A673 (cell line): ENCODE results near the gene PGAM2.

ENCODE experiments used
- EZH2 ChIP-seq: fragments of 200-600 bp; sonication (generic); IDR thresholded peaks from 2 replicates; pipeline ENCODE4 v1.6.1; 2017; ENCODE audit warnings: borderline replicate concordance, low read depth, mild to moderate bottlenecking, mixed read lengths, antibody characterized with exemption, low read length; ENCODE audit not compliant: poor library complexity, severe bottlenecking
- TF ChIP-seq, protein P1 (sequence below): fragments of 300-800, 200-600 bp; sonication (generic); conservative IDR thresholded peaks from 2 replicates; pipeline ENCODE4 v1.5.1; 2017; ENCODE audit warnings: low read depth, mild to moderate bottlenecking, antibody characterized with exemption, low read length, moderate library complexity, mixed read lengths

DNA sequence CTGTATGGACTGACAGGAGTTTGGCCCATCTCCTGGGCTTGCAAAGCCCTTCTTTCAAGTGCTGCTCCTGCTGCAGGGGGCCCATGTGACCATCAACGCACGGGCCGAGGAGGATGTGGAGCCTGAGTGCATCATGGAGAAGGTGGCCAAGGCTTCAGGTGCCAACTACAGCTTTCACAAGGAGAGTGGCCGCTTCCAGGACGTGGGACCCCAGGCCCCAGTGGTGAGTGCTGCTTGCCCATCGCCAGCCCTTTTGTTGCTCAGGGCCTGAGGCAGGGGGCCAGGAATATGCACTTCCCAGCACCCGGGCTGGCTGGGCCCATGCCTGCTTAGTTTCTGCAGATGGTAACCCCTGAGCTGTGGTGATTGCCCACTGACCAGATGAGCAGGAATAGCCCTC, 8.7 kb downstream of the PGAM2 start:
- TF ChIP-seq, protein P1, sequence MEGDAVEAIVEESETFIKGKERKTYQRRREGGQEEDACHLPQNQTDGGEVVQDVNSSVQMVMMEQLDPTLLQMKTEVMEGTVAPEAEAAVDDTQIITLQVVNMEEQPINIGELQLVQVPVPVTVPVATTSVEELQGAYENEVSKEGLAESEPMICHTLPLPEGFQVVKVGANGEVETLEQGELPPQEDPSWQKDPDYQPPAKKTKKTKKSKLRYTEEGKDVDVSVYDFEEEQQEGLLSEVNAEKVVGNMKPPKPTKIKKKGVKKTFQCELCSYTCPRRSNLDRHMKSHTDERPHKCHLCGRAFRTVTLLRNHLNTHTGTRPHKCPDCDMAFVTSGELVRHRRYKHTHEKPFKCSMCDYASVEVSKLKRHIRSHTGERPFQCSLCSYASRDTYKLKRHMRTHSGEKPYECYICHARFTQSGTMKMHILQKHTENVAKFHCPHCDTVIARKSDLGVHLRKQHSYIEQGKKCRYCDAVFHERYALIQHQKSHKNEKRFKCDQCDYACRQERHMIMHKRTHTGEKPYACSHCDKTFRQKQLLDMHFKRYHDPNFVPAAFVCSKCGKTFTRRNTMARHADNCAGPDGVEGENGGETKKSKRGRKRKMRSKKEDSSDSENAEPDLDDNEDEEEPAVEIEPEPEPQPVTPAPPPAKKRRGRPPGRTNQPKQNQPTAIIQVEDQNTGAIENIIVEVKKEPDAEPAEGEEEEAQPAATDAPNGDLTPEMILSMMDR, result no peak
- no peak for TF ChIP-seq EZH2
